GM19043 (cell line): ENCODE data around the gene CAMTA2.
"Not testable (repeated sequence)": the region's sequence is repeated elsewhere in the genome, so short reads cannot be mapped to it uniquely, and the experiment has no call there.

Experiments
- ATAC-seq: cut with Tn5 transposase; IDR thresholded peaks from one replicate; pipeline ENCODE4 v1.9.1; 2021; ENCODE audit warnings: low read depth; ENCODE audit not compliant: unreplicated experiment

Gene CAMTA2

GRCh38 chr17:4937553-4937952 lies 49.9 kb downstream of the CAMTA2 start:
- ATAC-seq: no peak

GRCh38 chr17:4936436-4936835 lies 51.0 kb downstream of the CAMTA2 start:
- no peak for ATAC-seq

GRCh38 chr17:4935650-4936049 lies 51.8 kb downstream of the CAMTA2 start:
- ATAC-seq: no peak

- ATAC-seq: no peak
Measured at GRCh38 chr17:4934173-4934979, 53.1 kb downstream of the CAMTA2 start.

- ATAC-seq: no peak
Measured at GRCh38 chr17:4933646-4934045, 53.8 kb downstream of the CAMTA2 start.

- no peak for ATAC-seq
Measured at GRCh38 chr17:4932756-4933155, 54.7 kb downstream of the CAMTA2 start.

GRCh38 chr17:4931963-4932362 lies 55.5 kb downstream of the CAMTA2 start, which contains the start of gene GP1BA:
Gene GP1BA, plus strand, starts transcription at chr17:4932277. Its CDS starts 328 bp downstream, at chr17:4932605.
- no peak for ATAC-seq

GRCh38 chr17:4928881-4929280 lies 58.6 kb downstream of the CAMTA2 start:
- no peak for ATAC-seq

- ATAC-seq: not testable (repeated sequence)
Measured at GRCh38 chr17:4926577-4927335, 60.7 kb downstream of the CAMTA2 start.

- ATAC-seq: no peak
Measured at GRCh38 chr17:4921320-4921719, 66.2 kb downstream of the CAMTA2 start.

GRCh38 chr17:4920351-4921048 lies 67.0 kb downstream of the CAMTA2 start:
- no peak for ATAC-seq

GRCh38 chr17:4919511-4920047 lies 67.9 kb downstream of the CAMTA2 start:
- ATAC-seq: no peak
